Suprapubic skin (tissue), 3 donors: Measurements from ENCODE around the gene NBL1.

Source experiments
- POLR2A ChIP-seq, 2 donors: fragments of 450-650 bp; IDR thresholded peaks; one replicate each; pipeline ENCODE4 v1.6.1; 2017; ENCODE audit warnings: antibody characterized with exemption in 2 of 2, mild to moderate bottlenecking in 2 of 2, moderate library complexity in 2 of 2
- TF ChIP-seq, protein P1 (sequence below), 2 donors: fragments of 200-600 bp in 1 of 2; fragments of 450-650 bp in 1 of 2; sonication (generic) in 1 of 2; IDR thresholded peaks; one replicate each; pipeline ENCODE4 v1.5.1; 2016 to 2019; ENCODE audit warnings: antibody characterized with exemption in 2 of 2, mild to moderate bottlenecking in 1 of 2, moderate library complexity in 1 of 2

GRCh38 chr1:19608232-19608631, 35.9 kb upstream of the NBL1 start:
- TF ChIP-seq, protein P1, sequence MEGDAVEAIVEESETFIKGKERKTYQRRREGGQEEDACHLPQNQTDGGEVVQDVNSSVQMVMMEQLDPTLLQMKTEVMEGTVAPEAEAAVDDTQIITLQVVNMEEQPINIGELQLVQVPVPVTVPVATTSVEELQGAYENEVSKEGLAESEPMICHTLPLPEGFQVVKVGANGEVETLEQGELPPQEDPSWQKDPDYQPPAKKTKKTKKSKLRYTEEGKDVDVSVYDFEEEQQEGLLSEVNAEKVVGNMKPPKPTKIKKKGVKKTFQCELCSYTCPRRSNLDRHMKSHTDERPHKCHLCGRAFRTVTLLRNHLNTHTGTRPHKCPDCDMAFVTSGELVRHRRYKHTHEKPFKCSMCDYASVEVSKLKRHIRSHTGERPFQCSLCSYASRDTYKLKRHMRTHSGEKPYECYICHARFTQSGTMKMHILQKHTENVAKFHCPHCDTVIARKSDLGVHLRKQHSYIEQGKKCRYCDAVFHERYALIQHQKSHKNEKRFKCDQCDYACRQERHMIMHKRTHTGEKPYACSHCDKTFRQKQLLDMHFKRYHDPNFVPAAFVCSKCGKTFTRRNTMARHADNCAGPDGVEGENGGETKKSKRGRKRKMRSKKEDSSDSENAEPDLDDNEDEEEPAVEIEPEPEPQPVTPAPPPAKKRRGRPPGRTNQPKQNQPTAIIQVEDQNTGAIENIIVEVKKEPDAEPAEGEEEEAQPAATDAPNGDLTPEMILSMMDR (IDR thresholded peaks at IDR 0.05): no peak
- TF ChIP-seq POLR2A (IDR thresholded peaks at IDR 0.05): no peak
